IMR-90 (cell line): ENCODE measurements around the gene ZNF469.

Source experiments
- CHD1 ChIP-seq: IDR thresholded peaks from 2 replicates; pipeline ENCODE4 v1.6.1; 2012; ENCODE audit warnings: low read depth, low read length, improper control_type of control experiment
- CTCF ChIP-seq: conservative IDR thresholded peaks from 2 replicates; pipeline ENCODE4 v1.5.1; 2012; ENCODE audit warnings: mild to moderate bottlenecking, low read depth, low read length, improper control_type of control experiment
- ELK1 ChIP-seq: fragments of 150-350 bp; IDR thresholded peaks from 2 replicates; pipeline ENCODE4 v1.6.1; 2016; ENCODE audit warnings: low read depth, mild to moderate bottlenecking, low read length, moderate library complexity, borderline replicate concordance
- MAZ ChIP-seq: IDR thresholded peaks from 2 replicates; pipeline ENCODE4 v1.6.1; 2012; ENCODE audit warnings: low read depth, mild to moderate bottlenecking, low read length, improper control_type of control experiment, moderate library complexity, borderline replicate concordance
- NFE2L2 ChIP-seq: fragments of 150-350 bp; IDR thresholded peaks from 2 replicates; pipeline ENCODE4 v1.6.1; 2016; ENCODE audit warnings: low read depth, mild to moderate bottlenecking, low read length
- POLR2A ChIP-seq: IDR thresholded peaks from 2 replicates; pipeline ENCODE4 v1.6.1; 2012; ENCODE audit warnings: mild to moderate bottlenecking, low read depth, low read length
- RAD21 ChIP-seq: IDR thresholded peaks from 2 replicates; pipeline ENCODE4 v1.6.1; 2012; ENCODE audit warnings: low read length, improper control_type of control experiment
- RCOR1 ChIP-seq: IDR thresholded peaks from 2 replicates; pipeline ENCODE4 v1.6.1; 2012; ENCODE audit warnings: mild to moderate bottlenecking, low read length, improper control_type of control experiment; ENCODE audit not compliant: insufficient replicate concordance
- RFX5 ChIP-seq: IDR thresholded peaks from 2 replicates; pipeline ENCODE4 v1.8.0; 2012; ENCODE audit warnings: low read depth, mild to moderate bottlenecking, low read length, moderate library complexity
- USF2 ChIP-seq: fragments of 150-350 bp; IDR thresholded peaks from 2 replicates; pipeline ENCODE4 v1.6.1; 2017; ENCODE audit warnings: mild to moderate bottlenecking, antibody characterized with exemption, low read length, low read depth

GRCh38 chr16:88349153-88349902, 33.4 kb upstream of the ZNF469 start:
- TF ChIP-seq CTCF (no peak), CHD1 (no peak), ELK1 (no peak), POLR2A (no peak), NFE2L2 (no peak), MAZ (no peak), USF2 (no peak), RAD21 (no peak), RCOR1 (no peak), RFX5 (no peak)
